GM19099 (cell line): ENCODE data around the gene ING1.

Experiments
- POLR2A ChIP-seq: IDR thresholded peaks from 3 replicates; pipeline ENCODE4 v1.6.1; 2011; ENCODE audit warnings: low read depth; ENCODE audit not compliant: insufficient read length; ENCODE audit errors: extremely low read depth

The ING1 gene

DNA sequence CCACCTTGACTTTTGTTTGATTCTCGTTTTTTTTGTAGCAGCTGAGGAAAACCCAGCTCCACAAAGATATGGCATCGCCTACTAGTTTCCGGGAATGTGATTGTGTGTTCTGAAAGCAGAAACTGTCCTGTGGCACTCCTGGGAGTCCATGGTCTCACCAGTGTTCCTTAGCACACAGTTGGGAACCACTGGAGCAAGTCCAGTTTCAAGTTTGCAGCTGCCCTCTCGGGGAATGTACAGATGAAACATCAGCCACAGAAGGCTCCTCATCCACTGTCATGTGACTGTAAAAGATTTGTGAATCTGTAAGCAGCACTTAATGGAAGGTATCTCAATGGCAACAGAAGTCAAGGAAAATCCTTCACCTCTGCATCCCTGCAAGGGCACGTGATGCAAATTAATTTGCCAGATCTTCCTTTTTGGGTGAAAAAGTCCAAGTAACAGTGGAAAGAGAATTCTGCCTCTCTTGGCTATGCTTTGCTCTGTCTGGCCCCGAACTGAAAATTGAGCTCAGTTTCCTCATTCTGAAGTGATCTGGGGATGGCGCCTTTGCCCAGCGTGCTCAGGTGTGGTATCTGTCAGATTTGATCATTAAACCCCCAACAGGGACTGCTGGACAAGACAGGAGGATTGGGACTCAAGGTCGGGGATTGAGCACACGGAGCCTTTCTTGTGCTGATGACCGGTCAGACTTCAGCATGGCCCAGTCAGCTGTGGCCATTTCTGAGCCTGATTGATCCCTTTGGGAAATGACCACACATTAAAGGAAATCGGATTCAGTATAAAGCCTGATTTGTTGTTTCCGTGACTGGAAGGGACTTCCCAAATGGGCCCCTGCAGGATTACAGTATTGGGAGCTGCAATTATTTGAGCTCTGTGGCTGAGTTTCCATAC is 58.8 kb downstream of the ING1 start:
- TF ChIP-seq POLR2A: no peak
